Astrocyte (in vitro differentiated cells and primary cell): ENCODE results near the gene DIP2A. TPM values are rescaled to one million over a fixed set of nuclear protein-coding genes. Genes with fewer than 3 reads are reported as not detected.

Experiments
- DNase-seq: peaks from one replicate; pipeline ENCODE4 v3.0.0-alpha.2; 2010; ENCODE audit warnings: low read depth
- FAIRE-seq: peaks from 2 replicates; lab custom pipeline; 2011; peaks lifted over from hg19 to GRCh38; lab: Jason Lieb, UNC
- H2AFZ ChIP-seq: 2 replicates; pipeline ENCODE4 v1.6.0; 2012; ENCODE audit warnings: low read depth, low read length, inconsistent platforms
- H3K27ac ChIP-seq: 2 replicates; pipeline ENCODE4 v1.5.1; 2011; ENCODE audit warnings: low read depth, low read length, inconsistent platforms
- H3K27me3 ChIP-seq: 2 replicates; pipeline ENCODE4 v1.6.0; 2011; ENCODE audit warnings: low read length, inconsistent platforms; ENCODE audit not compliant: insufficient read depth
- H3K36me3 ChIP-seq: 2 replicates; pipeline ENCODE4 v1.5.1; 2011; ENCODE audit warnings: low read length, inconsistent platforms; ENCODE audit not compliant: insufficient read depth
- H3K4me1 ChIP-seq: 2 replicates; pipeline ENCODE4 v1.5.1; 2011; ENCODE audit warnings: low read length, inconsistent platforms; ENCODE audit not compliant: insufficient read depth
- H3K4me2 ChIP-seq: 2 replicates; pipeline ENCODE4 v1.6.0; 2012; ENCODE audit warnings: low read length, inconsistent platforms
- H3K4me3 ChIP-seq: 2 replicates; pipeline ENCODE4 v1.5.1; 2011; ENCODE audit warnings: low read depth, mild to moderate bottlenecking, low read length, inconsistent platforms; ENCODE audit not compliant: insufficient read depth
- H3K79me2 ChIP-seq: 2 replicates; pipeline ENCODE4 v1.6.0; 2012; ENCODE audit warnings: mild to moderate bottlenecking, low read length, inconsistent platforms; ENCODE audit not compliant: insufficient read depth
- H3K9ac ChIP-seq: 2 replicates; pipeline ENCODE4 v1.6.0; 2012; ENCODE audit warnings: mild to moderate bottlenecking, low read length, inconsistent platforms
- H3K9me3 ChIP-seq: 2 replicates; pipeline ENCODE4 v1.5.1; 2012; ENCODE audit warnings: low read depth, mild to moderate bottlenecking, low read length, inconsistent platforms; ENCODE audit not compliant: insufficient read depth
- H4K20me1 ChIP-seq: 2 replicates; pipeline ENCODE4 v1.6.0; 2012; ENCODE audit warnings: low read length, inconsistent platforms; ENCODE audit not compliant: insufficient read depth
- H3K27ac Mint-ChIP-seq: one replicate; pipeline ENCODE4 v1.8.0; 2021; ENCODE audit warnings: mild to moderate bottlenecking, mixed read lengths; ENCODE audit not compliant: unreplicated experiment
- H3K27me3 Mint-ChIP-seq: one replicate; pipeline ENCODE4 v1.8.0; 2021; ENCODE audit warnings: low read depth, mixed read lengths; ENCODE audit not compliant: unreplicated experiment
- H3K36me3 Mint-ChIP-seq: one replicate; pipeline ENCODE4 v1.8.0; 2021; ENCODE audit warnings: low read depth, mixed read lengths; ENCODE audit not compliant: unreplicated experiment
- H3K4me1 Mint-ChIP-seq: one replicate; pipeline ENCODE4 v1.8.0; 2021; ENCODE audit warnings: low read depth, mixed read lengths; ENCODE audit not compliant: unreplicated experiment
- H3K4me3 Mint-ChIP-seq: one replicate; pipeline ENCODE4 v1.8.0; 2021; ENCODE audit warnings: mild to moderate bottlenecking, moderate library complexity, mixed read lengths; ENCODE audit not compliant: unreplicated experiment
- H3K9me3 Mint-ChIP-seq: one replicate; pipeline ENCODE4 v1.8.0; 2021; ENCODE audit warnings: mild to moderate bottlenecking, mixed read lengths; ENCODE audit not compliant: unreplicated experiment
- CTCF ChIP-seq: IDR thresholded peaks from 2 replicates; pipeline ENCODE4 v1.5.1; 2011; ENCODE audit warnings: low read depth, mild to moderate bottlenecking, inconsistent platforms, low read length, moderate library complexity; ENCODE audit not compliant: insufficient read depth
- EZH2 ChIP-seq: IDR thresholded peaks from 2 replicates; pipeline ENCODE4 v1.6.1; 2012; ENCODE audit warnings: mild to moderate bottlenecking, low read length, inconsistent platforms; ENCODE audit not compliant: insufficient read depth
- total RNA-seq: library from RNA; stranded (reverse); gene quantifications from 2 replicates; pipeline ENCODE4 v1.2.1, GENCODE V29; 2021

Gene DIP2A
- total RNA-seq, 1 donor from 2014 or later, result 35.4 TPM

- Histone ChIP-seq H3K4me2 (no peak overlapping the region), H3K4me1 (peaks cover 10% of the 10 kb centered on the region), H3K9ac (no peak overlapping the region), H3K36me3 (peaks cover 13% of the 10 kb centered on the region), H3K79me2 (no peaks in the 10 kb centered on the region), H3K9me3 (no peaks in the 10 kb centered on the region), H2AFZ (no peak overlapping the region), H3K4me3 (no peak overlapping the region), H3K27me3 (no peaks in the 10 kb centered on the region), H4K20me1 (no peaks in the 10 kb centered on the region), H3K27ac (no peak overlapping the region)
- Mint-ChIP-seq H3K27ac (no peak overlapping the region), H3K36me3 (peaks cover 10% of the 10 kb centered on the region), H3K27me3 (no peaks in the 10 kb centered on the region), H3K9me3 (no peaks in the 10 kb centered on the region), H3K4me1 (peaks cover 9% of the 10 kb centered on the region), H3K4me3 (no peak overlapping the region)
- no peak for FAIRE-seq
- TF ChIP-seq EZH2 (no peak), CTCF (no peak)
- DNase-seq, result no peak
Observed at GRCh38 chr21:46503922-46504550, 45.3 kb downstream of the DIP2A start.

- Mint-ChIP-seq H3K36me3 (peaks cover 11% of the 10 kb centered on the region), H3K27ac (no peak overlapping the region), H3K4me3 (no peak overlapping the region), H3K27me3 (no peaks in the 10 kb centered on the region), H3K4me1 (peaks cover 9% of the 10 kb centered on the region), H3K9me3 (no peaks in the 10 kb centered on the region)
- Histone ChIP-seq H3K9ac (no peak overlapping the region), H3K4me2 (no peak overlapping the region), H3K9me3 (no peaks in the 10 kb centered on the region), H3K27me3 (no peaks in the 10 kb centered on the region), H4K20me1 (no peaks in the 10 kb centered on the region), H2AFZ (no peak overlapping the region), H3K4me1 (peaks cover 10% of the 10 kb centered on the region), H3K4me3 (no peak overlapping the region), H3K36me3 (peaks cover 13% of the 10 kb centered on the region), H3K79me2 (no peaks in the 10 kb centered on the region), H3K27ac (no peak overlapping the region)
- DNase-seq (no peak), FAIRE-seq (no peak)
- TF ChIP-seq CTCF (no peak), EZH2 (no peak)
Observed at GRCh38 chr21:46504666-46505065, 46.0 kb downstream of the DIP2A start.

GRCh38 chr21:46507562-46507961 is 48.9 kb downstream of the DIP2A start:
- Histone ChIP-seq H3K27me3 (no peaks in the 10 kb centered on the region), H3K4me2 (no peak overlapping the region), H2AFZ (no peak overlapping the region), H3K79me2 (no peaks in the 10 kb centered on the region), H3K9ac (no peak overlapping the region), H3K4me1 (no peaks in the 10 kb centered on the region), H3K4me3 (no peak overlapping the region), H3K27ac (no peak overlapping the region), H3K36me3 (peaks cover 27% of the 10 kb centered on the region), H3K9me3 (no peaks in the 10 kb centered on the region), H4K20me1 (no peaks in the 10 kb centered on the region)
- DNase-seq (no peak), FAIRE-seq (no peak)
- Mint-ChIP-seq H3K36me3 (peaks cover 22% of the 10 kb centered on the region), H3K27ac (no peak overlapping the region), H3K9me3 (peaks cover 4% of the 10 kb centered on the region), H3K4me3 (no peak overlapping the region), H3K4me1 (no peaks in the 10 kb centered on the region), H3K27me3 (no peaks in the 10 kb centered on the region)
- TF ChIP-seq CTCF, result no peak
- TF ChIP-seq EZH2, result no peak
